MM.1S (cell line): ENCODE data around the gene OAS2.

Experiments
- DNase-seq: peaks from one replicate; pipeline ENCODE4 v3.0.0-alpha.2; 2015
- H2AFZ ChIP-seq: fragments of 300-600 bp; sonication (generic); 2 replicates; pipeline ENCODE4 v1.6.0; 2016; ENCODE audit warnings: antibody characterized with exemption, low read length
- H3F3A ChIP-seq: fragments of 300-600 bp; sonication (generic); 2 replicates; pipeline ENCODE4 v1.6.1; 2016; ENCODE audit warnings: mild to moderate bottlenecking, antibody characterized with exemption, low read length, moderate library complexity, mixed read lengths; ENCODE audit not compliant: insufficient read depth
- H3K27ac ChIP-seq: fragments of 300-600 bp; sonication (generic); 2 replicates; pipeline ENCODE4 v1.5.1; 2016; ENCODE audit warnings: mild to moderate bottlenecking, low read length
- H3K27me3 ChIP-seq: fragments of 300-600 bp; sonication (generic); replicated peaks from 2 replicates; pipeline ENCODE4 v1.6.0; 2016; ENCODE audit warnings: low read length; ENCODE audit not compliant: insufficient read depth
- H3K36me3 ChIP-seq: fragments of 300-600 bp; sonication (generic); replicated peaks from 2 replicates; pipeline ENCODE4 v1.6.1; 2016; ENCODE audit warnings: mild to moderate bottlenecking, low read length, mixed read lengths; ENCODE audit not compliant: insufficient read depth
- H3K4me1 ChIP-seq: fragments of 300-600 bp; sonication (generic); 2 replicates; pipeline ENCODE4 v1.6.1; 2016; ENCODE audit warnings: low read length, mixed read lengths
- H3K4me2 ChIP-seq: fragments of 300-600 bp; sonication (generic); 2 replicates; pipeline ENCODE4 v1.6.0; 2016; ENCODE audit warnings: low read depth, low read length
- H3K4me3 ChIP-seq: fragments of 300-600 bp; sonication (generic); 2 replicates; pipeline ENCODE4 v1.5.1; 2016; ENCODE audit warnings: low read length, mixed read lengths
- H3K79me2 ChIP-seq: fragments of 300-600 bp; sonication (generic); 2 replicates; pipeline ENCODE4 v1.6.1; 2016; ENCODE audit warnings: mixed run types, low read length, mixed read lengths
- H3K9ac ChIP-seq: fragments of 300-600 bp; sonication (generic); 2 replicates; pipeline ENCODE4 v1.6.1; 2016; ENCODE audit warnings: low read length, mixed read lengths
- H3K9me2 ChIP-seq: fragments of 300-600 bp; sonication (generic); replicated peaks from 2 replicates; pipeline ENCODE4 v1.6.1; 2016; ENCODE audit warnings: mild to moderate bottlenecking, low read length, mixed read lengths; ENCODE audit not compliant: insufficient read depth
- H3K9me3 ChIP-seq: fragments of 300-600 bp; sonication (generic); replicated peaks from 2 replicates; pipeline ENCODE4 v1.6.1; 2016; ENCODE audit warnings: mild to moderate bottlenecking, low read length, mixed read lengths; ENCODE audit not compliant: insufficient read depth
- H4K20me1 ChIP-seq: fragments of 300-600 bp; sonication (generic); 2 replicates; pipeline ENCODE4 v1.6.1; 2016; ENCODE audit warnings: mild to moderate bottlenecking, low read length, moderate library complexity, mixed read lengths; ENCODE audit not compliant: insufficient read depth
- EZH2 ChIP-seq: fragments of 300-600 bp; sonication (generic); optimal IDR thresholded peaks from 2 replicates; pipeline ENCODE3; 2017; ENCODE audit warnings: low read depth, mild to moderate bottlenecking, antibody characterized with exemption, low read length, mixed read lengths
- EZH2phosphoT487 ChIP-seq: fragments of 300-600 bp; sonication (generic); IDR thresholded peaks from 2 replicates; pipeline ENCODE4 v1.6.1; 2018; ENCODE audit warnings: antibody characterized with exemption, low read length
- TF ChIP-seq, protein P1 (sequence below): fragments of 300-600 bp; sonication (generic); IDR thresholded peaks from 2 replicates; pipeline ENCODE4 v1.5.1; 2016; ENCODE audit warnings: antibody characterized with exemption, low read length, mixed read lengths

The OAS2 gene

DNA sequence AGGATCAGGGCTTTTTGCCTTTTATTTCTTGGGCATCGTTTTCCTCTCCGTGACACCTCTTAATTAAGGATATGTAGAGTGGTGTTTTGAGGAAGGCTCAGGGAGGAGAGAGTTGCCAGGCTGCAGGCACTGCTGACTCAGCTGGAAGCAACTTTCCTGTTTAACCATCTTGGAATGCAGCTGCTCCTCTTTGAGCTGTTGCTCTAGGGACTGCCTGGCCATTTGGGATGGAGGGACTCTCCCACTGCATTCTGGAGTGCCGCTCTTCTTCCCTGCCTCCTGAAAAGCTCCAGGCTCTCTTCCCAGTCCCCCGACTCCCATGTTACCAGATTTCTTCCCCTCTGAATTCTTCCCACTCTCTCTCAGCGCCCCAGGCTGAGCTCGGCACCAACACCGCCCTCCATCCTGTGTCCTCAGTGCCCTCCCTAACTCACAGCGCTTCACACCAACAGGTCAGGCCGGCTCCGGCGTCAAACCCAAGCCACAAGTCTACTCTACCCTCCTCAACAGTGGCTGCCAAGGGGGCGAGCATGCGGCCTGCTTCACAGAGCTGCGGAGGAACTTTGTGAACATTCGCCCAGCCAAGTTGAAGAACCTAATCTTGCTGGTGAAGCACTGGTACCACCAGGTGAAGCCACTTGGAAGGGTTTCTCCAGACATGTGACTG lies 34.2 kb upstream of the OAS2 start:
- Histone ChIP-seq H3K79me2 (no peaks in the 10 kb centered on the region), H3K27me3 (no peaks in the 10 kb centered on the region), H3K4me2 (no peak overlapping the region), H3K4me1 (0 out of 2 replicates have a peak, but pooled peaks cover 4% of the 10 kb centered on the region), H3F3A (peaks cover 3% of the 10 kb centered on the region; the same call in 1 of the 2 replicates), H3K27ac (no peak overlapping the region), H3K36me3 (no peaks in the 10 kb centered on the region), H3K9me2 (no peaks in the 10 kb centered on the region), H3K9ac (no peak overlapping the region), H3K4me3 (no peak overlapping the region), H2AFZ (no peak overlapping the region), H3K9me3 (no peaks in the 10 kb centered on the region), H4K20me1 (no peaks in the 10 kb centered on the region)
- no peak for DNase-seq
- TF ChIP-seq EZH2, result no peak

DNA sequence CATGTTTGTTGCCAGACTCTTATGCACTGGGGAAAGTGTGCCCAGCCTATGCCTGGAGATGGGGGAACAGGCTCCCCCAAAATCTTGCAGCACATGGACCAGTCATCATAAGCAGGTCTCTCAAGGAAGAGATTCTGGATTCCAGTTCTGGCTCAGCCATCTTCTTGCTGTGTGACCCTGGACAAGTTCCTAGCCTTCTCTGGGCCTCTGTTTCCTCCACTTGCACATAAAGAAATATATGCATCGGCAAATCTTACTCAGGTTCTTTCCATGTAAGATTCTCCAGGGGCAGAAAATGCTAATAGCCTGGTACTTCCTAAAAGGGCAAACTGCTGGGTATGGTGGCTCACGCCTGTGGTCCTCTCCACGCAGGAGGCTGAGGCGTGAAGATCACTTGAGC lies 32.8 kb upstream of the OAS2 start:
- no peak overlapping the region for H3K4me2 ChIP-seq

DNA sequence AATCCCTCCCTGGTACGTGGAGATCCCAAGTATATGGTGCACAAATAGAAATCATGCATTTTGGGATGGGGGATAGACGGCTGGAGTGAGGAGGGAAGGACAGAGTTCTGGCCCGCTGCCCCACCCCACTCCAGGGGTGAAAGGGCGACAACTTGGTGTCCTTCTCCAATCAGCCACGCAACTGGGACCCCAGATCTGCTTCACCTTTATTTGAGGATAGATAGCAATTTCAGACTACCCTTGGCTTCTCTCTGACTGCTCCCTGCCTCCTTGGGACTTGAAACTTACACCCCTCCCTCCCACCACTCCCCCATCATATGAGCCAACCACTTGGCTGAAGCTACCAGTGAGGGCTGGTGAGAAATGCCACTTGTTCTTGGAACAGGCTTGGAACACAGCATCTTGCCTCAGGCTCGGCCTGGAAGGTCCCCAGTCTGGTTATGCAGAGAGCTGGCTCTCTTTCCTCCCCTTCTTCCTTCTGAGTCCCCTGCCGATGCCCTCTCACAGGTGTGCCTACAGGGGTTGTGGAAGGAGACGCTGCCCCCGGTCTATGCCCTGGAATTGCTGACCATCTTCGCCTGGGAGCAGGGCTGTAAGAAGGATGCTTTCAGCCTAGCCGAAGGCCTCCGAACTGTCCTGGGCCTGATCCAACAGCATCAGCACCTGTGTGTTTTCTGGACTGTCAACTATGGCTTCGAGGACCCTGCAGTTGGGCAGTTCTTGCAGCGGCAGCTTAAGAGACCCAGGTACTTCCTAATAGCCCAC lies 31.9 kb upstream of the OAS2 start:
- Histone ChIP-seq H3K9me2 (no peaks in the 10 kb centered on the region), H3K27me3 (no peaks in the 10 kb centered on the region), H2AFZ (no peak overlapping the region), H3K79me2 (no peaks in the 10 kb centered on the region), H3K4me3 (no peak overlapping the region), H3K4me2 (no peak overlapping the region), H3K9me3 (no peaks in the 10 kb centered on the region), H3F3A (no peaks in the 10 kb centered on the region), H3K36me3 (no peaks in the 10 kb centered on the region), H3K4me1 (no peaks in the 10 kb centered on the region), H3K27ac (no peak overlapping the region), H3K9ac (no peak overlapping the region), H4K20me1 (no peaks in the 10 kb centered on the region)
- TF ChIP-seq, protein P1, sequence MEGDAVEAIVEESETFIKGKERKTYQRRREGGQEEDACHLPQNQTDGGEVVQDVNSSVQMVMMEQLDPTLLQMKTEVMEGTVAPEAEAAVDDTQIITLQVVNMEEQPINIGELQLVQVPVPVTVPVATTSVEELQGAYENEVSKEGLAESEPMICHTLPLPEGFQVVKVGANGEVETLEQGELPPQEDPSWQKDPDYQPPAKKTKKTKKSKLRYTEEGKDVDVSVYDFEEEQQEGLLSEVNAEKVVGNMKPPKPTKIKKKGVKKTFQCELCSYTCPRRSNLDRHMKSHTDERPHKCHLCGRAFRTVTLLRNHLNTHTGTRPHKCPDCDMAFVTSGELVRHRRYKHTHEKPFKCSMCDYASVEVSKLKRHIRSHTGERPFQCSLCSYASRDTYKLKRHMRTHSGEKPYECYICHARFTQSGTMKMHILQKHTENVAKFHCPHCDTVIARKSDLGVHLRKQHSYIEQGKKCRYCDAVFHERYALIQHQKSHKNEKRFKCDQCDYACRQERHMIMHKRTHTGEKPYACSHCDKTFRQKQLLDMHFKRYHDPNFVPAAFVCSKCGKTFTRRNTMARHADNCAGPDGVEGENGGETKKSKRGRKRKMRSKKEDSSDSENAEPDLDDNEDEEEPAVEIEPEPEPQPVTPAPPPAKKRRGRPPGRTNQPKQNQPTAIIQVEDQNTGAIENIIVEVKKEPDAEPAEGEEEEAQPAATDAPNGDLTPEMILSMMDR, result no peak
- no peak for TF ChIP-seq EZH2phosphoT487
- no peak for TF ChIP-seq EZH2
- DNase-seq, result no peak

More for the DNA sequence above, 32.8 kb upstream of the OAS2 start:
- H3K4me1 ChIP-seq, result no peaks in the 10 kb centered on the region
- no peak for DNase-seq
- no peaks in the 10 kb centered on the region for H3K9me3 ChIP-seq
- no peaks in the 10 kb centered on the region for H3K9me2 ChIP-seq
- no peaks in the 10 kb centered on the region for H3F3A ChIP-seq
- no peaks in the 10 kb centered on the region for H3K27me3 ChIP-seq
- H2AFZ ChIP-seq, result no peak overlapping the region
- H3K36me3 ChIP-seq, result no peaks in the 10 kb centered on the region
- H4K20me1 ChIP-seq, result no peaks in the 10 kb centered on the region
- no peak for TF ChIP-seq EZH2phosphoT487
- TF ChIP-seq EZH2, result no peak
- TF ChIP-seq, protein P1, result no peak
- H3K4me3 ChIP-seq, result no peak overlapping the region
- no peak overlapping the region for H3K9ac ChIP-seq
- no peak overlapping the region for H3K27ac ChIP-seq
- H3K79me2 ChIP-seq, result no peaks in the 10 kb centered on the region

DNA sequence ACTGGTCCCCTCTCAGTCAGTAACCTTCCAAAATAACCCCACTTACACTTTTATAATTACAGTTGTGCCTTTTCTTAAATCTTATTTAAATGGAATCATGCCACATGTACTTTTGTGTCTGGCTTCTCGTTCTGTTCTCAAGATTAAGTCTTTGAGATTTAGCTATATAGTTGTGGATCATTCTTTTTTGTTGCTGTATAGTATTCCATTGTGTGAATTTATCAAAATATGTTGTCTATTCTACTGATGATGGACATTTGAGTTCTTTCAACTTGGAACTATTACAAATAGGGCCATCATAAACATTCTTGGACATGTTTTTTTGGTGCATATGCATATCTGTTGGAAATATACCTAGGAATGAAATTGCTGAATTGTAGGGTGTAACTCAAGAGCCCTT lies 31.0 kb upstream of the OAS2 start:
- Histone ChIP-seq H3F3A (no peaks in the 10 kb centered on the region), H3K4me3 (no peak overlapping the region), H3K36me3 (no peaks in the 10 kb centered on the region), H3K27me3 (no peaks in the 10 kb centered on the region), H3K9me2 (no peaks in the 10 kb centered on the region), H3K9ac (no peak overlapping the region), H3K27ac (no peak overlapping the region), H3K79me2 (no peaks in the 10 kb centered on the region), H2AFZ (no peak overlapping the region), H3K4me1 (no peaks in the 10 kb centered on the region), H3K9me3 (no peaks in the 10 kb centered on the region), H4K20me1 (no peaks in the 10 kb centered on the region), H3K4me2 (no peak overlapping the region)
- no peak for DNase-seq
- TF ChIP-seq EZH2, result no peak
- TF ChIP-seq, protein P1, result no peak
- TF ChIP-seq EZH2phosphoT487, result no peak
